Activated B cell treated with CpG ODN at 0.5 μM for 24 hours (primary cell): Measurements from ENCODE around the gene DCAKD. TPM values are rescaled to one million over a fixed set of nuclear protein-coding genes. Genes with fewer than 3 reads are reported as not detected.

Experiments
- ATAC-seq: fragments of 200-7000 bp; cut with Tn5 transposase; one replicate; pipeline ENCODE4 v1.10.0; 2021; ENCODE audit warnings: low read depth, mild to moderate bottlenecking, moderate library complexity
- CTCF ChIA-PET: fragments of 350-600 bp; sonication (Branson Sonifier 250); formaldehyde crosslinking; loops from one replicate; lab custom pipeline; 2021; ENCODE audit warnings: antibody characterized with exemption; lab: Charles Lee
- POLR2A ChIA-PET: fragments of 350-600 bp; sonication (Branson Sonifier 250); formaldehyde crosslinking; loops from one replicate; lab custom pipeline; 2021; ENCODE audit warnings: antibody characterized with exemption; lab: Charles Lee
- DNase-seq: peaks from one replicate; pipeline ENCODE4 v3.0.0; 2022
- H3K27ac Mint-ChIP-seq: one replicate; pipeline ENCODE4 v1.8.0; 2020; ENCODE audit warnings: mixed read lengths
- H3K27me3 Mint-ChIP-seq: one replicate; pipeline ENCODE4 v1.8.0; 2021; ENCODE audit warnings: mixed read lengths
- H3K36me3 Mint-ChIP-seq: one replicate; pipeline ENCODE4 v1.8.0; 2021; ENCODE audit warnings: low read depth, mixed read lengths
- H3K4me1 Mint-ChIP-seq: one replicate; pipeline ENCODE4 v1.8.0; 2021; ENCODE audit warnings: mixed read lengths
- H3K4me3 Mint-ChIP-seq: one replicate; pipeline ENCODE4 v1.8.0; 2020; ENCODE audit warnings: mild to moderate bottlenecking, mixed read lengths
- H3K9me3 Mint-ChIP-seq: one replicate; pipeline ENCODE4 v1.8.0; 2020; ENCODE audit warnings: mixed read lengths
- intact Hi-C: fragments of 100-400 bp; cut with micrococcal nuclease; formaldehyde crosslinking; loops from one replicate; pipeline ENCODE4 v1.15.1; 2024
- total RNA-seq: library from RNA; stranded (reverse); gene quantifications from 2 replicates; pipeline ENCODE4 v1.2.3, GENCODE V29; 2022
- TF ChIP-seq, protein P1 (sequence below): fragments of 200-600 bp; IDR thresholded peaks from one replicate; pipeline ENCODE4 v1.8.0; 2022; ENCODE audit warnings: antibody characterized with exemption, mild to moderate bottlenecking

The DCAKD gene
- total RNA-seq, 1 donor from 2014 or later = 15.6 TPM

GRCh38 chr17:44981221-44981968 lies 70.0 kb downstream of the DCAKD start:
- no peak for ATAC-seq
- POLR2A ChIA-PET = no interaction called here
- no peaks in the 10 kb centered on the region for H3K4me1 Mint-ChIP-seq
- no peaks in the 10 kb centered on the region for H3K9me3 Mint-ChIP-seq
- intact Hi-C loops = no loop called here
- H3K27me3 Mint-ChIP-seq = peaks cover 32% of the 10 kb centered on the region
- TF ChIP-seq, protein P1, sequence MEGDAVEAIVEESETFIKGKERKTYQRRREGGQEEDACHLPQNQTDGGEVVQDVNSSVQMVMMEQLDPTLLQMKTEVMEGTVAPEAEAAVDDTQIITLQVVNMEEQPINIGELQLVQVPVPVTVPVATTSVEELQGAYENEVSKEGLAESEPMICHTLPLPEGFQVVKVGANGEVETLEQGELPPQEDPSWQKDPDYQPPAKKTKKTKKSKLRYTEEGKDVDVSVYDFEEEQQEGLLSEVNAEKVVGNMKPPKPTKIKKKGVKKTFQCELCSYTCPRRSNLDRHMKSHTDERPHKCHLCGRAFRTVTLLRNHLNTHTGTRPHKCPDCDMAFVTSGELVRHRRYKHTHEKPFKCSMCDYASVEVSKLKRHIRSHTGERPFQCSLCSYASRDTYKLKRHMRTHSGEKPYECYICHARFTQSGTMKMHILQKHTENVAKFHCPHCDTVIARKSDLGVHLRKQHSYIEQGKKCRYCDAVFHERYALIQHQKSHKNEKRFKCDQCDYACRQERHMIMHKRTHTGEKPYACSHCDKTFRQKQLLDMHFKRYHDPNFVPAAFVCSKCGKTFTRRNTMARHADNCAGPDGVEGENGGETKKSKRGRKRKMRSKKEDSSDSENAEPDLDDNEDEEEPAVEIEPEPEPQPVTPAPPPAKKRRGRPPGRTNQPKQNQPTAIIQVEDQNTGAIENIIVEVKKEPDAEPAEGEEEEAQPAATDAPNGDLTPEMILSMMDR = no peak
- no peaks in the 10 kb centered on the region for H3K36me3 Mint-ChIP-seq
- CTCF ChIA-PET = no interaction called here
- no peak overlapping the region for H3K27ac Mint-ChIP-seq
- no peak overlapping the region for H3K4me3 Mint-ChIP-seq
- no peak for DNase-seq

DNA sequence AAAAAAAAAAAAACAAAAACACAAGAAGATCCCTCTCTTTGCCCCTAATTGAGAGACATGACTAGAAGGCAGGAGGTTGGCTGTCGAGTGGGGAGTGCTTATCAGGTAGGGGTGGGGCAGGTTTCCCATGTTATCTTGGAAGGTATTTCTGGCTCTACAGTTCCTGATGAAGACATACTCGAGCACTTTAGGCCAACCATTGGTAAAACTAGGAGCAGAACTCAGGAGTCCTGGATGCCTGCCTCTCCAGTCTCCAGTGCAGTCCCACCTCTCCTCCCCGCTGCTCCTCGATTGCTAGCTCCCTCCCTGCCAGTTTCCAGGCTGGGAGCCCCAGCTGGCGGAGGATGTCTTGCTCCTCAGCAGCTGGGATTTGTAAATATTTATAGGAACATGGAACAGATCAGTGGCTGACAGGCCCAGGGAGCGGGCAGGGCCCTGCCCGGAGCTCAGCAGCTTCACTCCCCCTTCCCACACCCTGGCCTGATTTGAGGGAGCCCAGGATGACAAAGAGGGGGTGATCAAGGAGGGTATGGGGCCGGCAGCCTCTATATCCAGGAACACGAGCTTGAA lies 71.9 kb downstream of the DCAKD start:
- POLR2A ChIA-PET = no interaction called here
- TF ChIP-seq, protein P1 = no peak
- Mint-ChIP-seq H3K36me3 (no peaks in the 10 kb centered on the region), H3K9me3 (no peaks in the 10 kb centered on the region), H3K4me1 (no peaks in the 10 kb centered on the region), H3K27me3 (peaks cover 29% of the 10 kb centered on the region), H3K4me3 (no peak overlapping the region), H3K27ac (no peak overlapping the region)
- DNase-seq (no peak), ATAC-seq (no peak)
- intact Hi-C loops = no loop called here
- CTCF ChIA-PET = no interaction called here

DNA sequence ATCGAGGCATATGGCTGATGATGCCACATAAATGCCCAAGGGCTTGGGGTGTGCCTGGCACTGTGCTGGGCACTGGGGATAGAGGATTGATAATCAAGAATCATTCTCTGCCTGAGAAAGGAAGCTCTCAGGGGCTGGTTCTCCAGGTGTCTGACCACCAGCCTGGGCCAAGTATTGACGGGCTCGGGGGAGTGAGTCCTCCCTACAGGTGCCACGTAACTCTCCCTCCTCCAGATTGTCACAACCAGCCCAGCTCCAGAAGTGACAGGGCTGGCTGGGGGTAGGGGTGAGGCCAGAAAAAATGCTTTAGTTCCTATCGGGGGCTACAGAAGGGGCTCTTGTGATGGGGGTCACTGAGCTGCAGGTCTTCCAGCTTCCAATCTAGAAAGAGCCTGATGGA lies 72.6 kb downstream of the DCAKD start:
- H3K4me3 Mint-ChIP-seq = no peak overlapping the region
- H3K27ac Mint-ChIP-seq = no peak overlapping the region
- no peaks in the 10 kb centered on the region for H3K36me3 Mint-ChIP-seq
- intact Hi-C loops = no loop called here
- ChIA-PET POLR2A (no interaction called here), CTCF (interaction anchor here (0.7 kb wide), 1 partner anchor 10 kb away, joined by 4 read pairs; the partner anchor contains the start of gene C1QL1)
- DNase-seq (no peak), ATAC-seq (no peak)
- TF ChIP-seq, protein P1 = no peak
- H3K27me3 Mint-ChIP-seq = peaks cover 29% of the 10 kb centered on the region
- no peaks in the 10 kb centered on the region for H3K9me3 Mint-ChIP-seq
- H3K4me1 Mint-ChIP-seq = no peaks in the 10 kb centered on the region

GRCh38 chr17:44977814-44978550 lies 73.5 kb downstream of the DCAKD start:
- no peak overlapping the region for H3K27ac Mint-ChIP-seq
- CTCF ChIA-PET = interaction anchor here (0.7 kb wide), 1 partner anchor 10 kb away, joined by 4 read pairs; the partner anchor contains the start of gene C1QL1
- intact Hi-C loops = no loop called here
- H3K4me3 Mint-ChIP-seq = no peak overlapping the region
- no peak for DNase-seq
- peaks cover 29% of the 10 kb centered on the region for H3K27me3 Mint-ChIP-seq
- ATAC-seq = no peak
- no peaks in the 10 kb centered on the region for H3K36me3 Mint-ChIP-seq
- no peaks in the 10 kb centered on the region for H3K4me1 Mint-ChIP-seq
- H3K9me3 Mint-ChIP-seq = no peaks in the 10 kb centered on the region
- POLR2A ChIA-PET = no interaction called here
- TF ChIP-seq, protein P1 = no peak

- POLR2A ChIA-PET = no interaction called here
- CTCF ChIA-PET = no interaction called here
- H3K27ac Mint-ChIP-seq = no peak overlapping the region
- DNase-seq (no peak), ATAC-seq (no peak)
- H3K4me3 Mint-ChIP-seq = no peak overlapping the region
- no peaks in the 10 kb centered on the region for H3K9me3 Mint-ChIP-seq
- TF ChIP-seq, protein P1 = no peak
- peaks cover 29% of the 10 kb centered on the region for H3K27me3 Mint-ChIP-seq
- H3K4me1 Mint-ChIP-seq = no peaks in the 10 kb centered on the region
- intact Hi-C loops = no loop called here
- no peaks in the 10 kb centered on the region for H3K36me3 Mint-ChIP-seq
Observed at GRCh38 chr17:44977065-44977464, 74.4 kb downstream of the DCAKD start.
